Lower leg skin (tissue), 3 donors: ENCODE results near the gene LYSMD3.

Source experiments
- POLR2A ChIP-seq, 2 donors: fragments of 450-650 bp; IDR thresholded peaks; one replicate each; pipeline ENCODE4 v1.6.1; 2016 to 2017; ENCODE audit warnings: antibody characterized with exemption in 2 of 2, mild to moderate bottlenecking in 1 of 2, moderate library complexity in 1 of 2
- TF ChIP-seq, protein P1 (sequence below), 3 donors: fragments of 450-650 bp; IDR thresholded peaks; one replicate each; pipeline ENCODE4 v1.5.1; 2016; ENCODE audit warnings: antibody characterized with exemption in 3 of 3, mild to moderate bottlenecking in 3 of 3, moderate library complexity in 2 of 3

- TF ChIP-seq, protein P1, sequence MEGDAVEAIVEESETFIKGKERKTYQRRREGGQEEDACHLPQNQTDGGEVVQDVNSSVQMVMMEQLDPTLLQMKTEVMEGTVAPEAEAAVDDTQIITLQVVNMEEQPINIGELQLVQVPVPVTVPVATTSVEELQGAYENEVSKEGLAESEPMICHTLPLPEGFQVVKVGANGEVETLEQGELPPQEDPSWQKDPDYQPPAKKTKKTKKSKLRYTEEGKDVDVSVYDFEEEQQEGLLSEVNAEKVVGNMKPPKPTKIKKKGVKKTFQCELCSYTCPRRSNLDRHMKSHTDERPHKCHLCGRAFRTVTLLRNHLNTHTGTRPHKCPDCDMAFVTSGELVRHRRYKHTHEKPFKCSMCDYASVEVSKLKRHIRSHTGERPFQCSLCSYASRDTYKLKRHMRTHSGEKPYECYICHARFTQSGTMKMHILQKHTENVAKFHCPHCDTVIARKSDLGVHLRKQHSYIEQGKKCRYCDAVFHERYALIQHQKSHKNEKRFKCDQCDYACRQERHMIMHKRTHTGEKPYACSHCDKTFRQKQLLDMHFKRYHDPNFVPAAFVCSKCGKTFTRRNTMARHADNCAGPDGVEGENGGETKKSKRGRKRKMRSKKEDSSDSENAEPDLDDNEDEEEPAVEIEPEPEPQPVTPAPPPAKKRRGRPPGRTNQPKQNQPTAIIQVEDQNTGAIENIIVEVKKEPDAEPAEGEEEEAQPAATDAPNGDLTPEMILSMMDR (IDR thresholded peaks at IDR 0.05), result no peak
- no peak for TF ChIP-seq POLR2A (IDR thresholded peaks at IDR 0.05)
These were observed 31.4 kb upstream of the LYSMD3 start for GRCh38 chr5:90560771-90561170.
